VCaP (cell line): ENCODE results near the gene EPB41L1.

Source experiments
- H3K27ac ChIP-seq: fragments of 450-650 bp; 2 replicates; pipeline ENCODE4 v1.5.1; 2017
- CTCF ChIP-seq: fragments of 450-650 bp; conservative IDR thresholded peaks from 2 replicates; pipeline ENCODE4 v1.5.1; 2017; ENCODE audit warnings: mild to moderate bottlenecking, moderate library complexity

The EPB41L1 gene

DNA sequence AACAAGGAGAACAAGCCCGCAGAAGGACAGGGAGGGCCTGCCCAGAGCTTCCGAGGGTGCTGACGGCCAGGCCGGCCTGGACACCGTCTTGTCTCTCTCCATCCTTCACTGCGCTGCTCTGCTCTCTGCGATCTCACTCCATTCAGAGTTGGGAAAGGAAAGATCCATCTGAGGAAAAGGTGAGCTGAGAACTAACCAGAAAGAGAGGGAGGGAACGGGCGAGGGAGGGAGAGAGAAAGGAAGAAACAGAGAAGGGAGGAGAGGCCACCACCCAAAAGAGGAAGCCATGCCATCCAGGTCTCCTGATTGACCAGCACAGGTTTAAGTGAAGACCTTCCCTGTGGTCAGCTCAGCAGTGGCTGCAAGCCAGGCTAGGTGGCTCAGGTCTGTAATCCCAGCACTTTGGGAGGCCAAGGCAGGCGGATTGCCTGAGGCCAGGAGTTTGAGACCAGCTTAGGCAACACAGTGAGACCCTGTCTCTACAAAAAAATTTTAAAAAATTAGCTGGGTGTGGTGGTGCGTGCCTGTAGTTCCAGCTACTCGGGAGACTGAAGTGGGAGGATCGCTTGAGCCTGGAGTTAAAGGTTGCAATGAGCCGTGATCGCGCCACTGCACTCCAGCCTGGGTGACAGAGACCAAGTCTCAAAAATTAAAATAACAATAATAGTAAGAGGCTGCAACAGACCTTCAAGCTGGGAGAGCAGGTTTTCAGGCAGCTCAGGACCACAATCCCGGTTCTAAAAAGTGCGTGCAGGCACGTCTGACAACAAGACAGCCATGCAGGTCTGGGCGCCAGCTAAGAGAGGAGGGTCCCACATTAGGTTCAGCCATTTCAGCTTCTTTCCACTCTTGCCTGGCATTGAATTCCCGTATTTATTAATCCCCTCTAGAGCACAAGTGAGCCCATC is 117.4 kb downstream of the EPB41L1 start:
- no peak for TF ChIP-seq CTCF
- H3K27ac ChIP-seq = no peak overlapping the region

- no peak for TF ChIP-seq CTCF
- H3K27ac ChIP-seq = no peak overlapping the region
These were observed 118.1 kb downstream of the EPB41L1 start for GRCh38 chr20:36272547-36273220.

- no peak overlapping the region for H3K27ac ChIP-seq
- peak; percentile 72 for TF ChIP-seq CTCF
These were observed 119.1 kb downstream of the EPB41L1 start for GRCh38 chr20:36273414-36274180.

GRCh38 chr20:36274181-36274841 is 119.8 kb downstream of the EPB41L1 start:
- no peak overlapping the region for H3K27ac ChIP-seq
- no peak for TF ChIP-seq CTCF

GRCh38 chr20:36275011-36275410 is 120.5 kb downstream of the EPB41L1 start:
- H3K27ac ChIP-seq = no peak overlapping the region
- no peak for TF ChIP-seq CTCF

DNA sequence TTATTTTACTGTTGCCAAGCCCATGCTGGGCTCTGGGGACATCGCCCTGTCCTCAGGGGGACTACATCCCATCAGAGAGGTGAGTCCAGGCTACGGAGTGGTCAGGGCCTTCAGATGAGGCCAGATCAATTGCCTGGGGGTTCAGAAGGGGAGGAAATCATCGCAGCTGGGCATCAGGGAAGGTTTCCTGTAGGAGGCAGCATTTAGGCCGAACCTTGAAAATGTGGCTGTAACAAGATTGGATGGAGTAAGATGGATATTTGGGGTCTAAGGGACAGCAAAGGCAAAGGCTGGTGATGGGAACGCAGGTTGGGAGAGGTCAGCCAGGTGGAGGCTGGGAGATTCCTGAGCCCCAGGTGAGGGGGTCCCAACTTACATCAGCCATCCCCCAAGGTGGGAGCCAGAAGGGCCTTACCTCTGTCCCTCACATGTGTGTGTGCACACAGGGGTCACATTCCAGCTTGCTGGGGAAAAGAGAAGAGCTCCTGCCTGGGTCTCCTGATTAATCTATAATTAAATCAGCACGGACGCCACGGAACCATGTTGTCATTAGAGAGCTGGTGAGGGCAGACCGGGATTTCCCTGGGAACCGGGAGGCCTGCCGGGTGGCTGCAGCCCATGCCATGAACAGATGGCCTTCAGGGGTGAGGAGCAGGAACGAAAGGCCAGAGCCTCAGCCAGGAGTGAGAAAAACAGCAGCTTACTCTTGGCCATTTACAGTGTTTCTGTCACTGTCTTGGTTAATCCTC is 121.1 kb downstream of the EPB41L1 start:
- TF ChIP-seq CTCF = no peak
- H3K27ac ChIP-seq = no peak overlapping the region
